GM12878 (cell line): Measurements from ENCODE around the gene PPP1R27. TPM values are rescaled to one million over a fixed set of nuclear protein-coding genes. Genes with fewer than 3 reads are reported as not detected.

Experiments used
- ATAC-seq: fragments of 200-7000 bp; cut with Tn5 transposase; 3 replicates; pipeline ENCODE4 v1.9.1; 2020; ENCODE audit warnings: mild to moderate bottlenecking, moderate library complexity
- BruUV-seq: library from RNA; stranded (reverse); fragments of 400-500 nt; replicated peaks from 2 replicates; lab custom pipeline; 2021; lab: Mats Ljungman, UMichigan
- CTCF ChIA-PET: fragments of 300-600 bp; sonication (Branson Sonifier 250); formaldehyde crosslinking; extraction: SDS; loops from one replicate; lab custom pipeline; 2021; ENCODE audit warnings: inconsistent platforms; lab: Yijun Ruan, JAX
- POLR2A ChIA-PET: fragments of 350-600 bp; formaldehyde crosslinking; extraction: SDS; loops from one replicate; lab custom pipeline; 2021; ENCODE audit warnings: inconsistent platforms; lab: Charles Lee
- RAD21 ChIA-PET: fragments of 300-600 bp; sonication (Branson Sonifier 250); formaldehyde crosslinking; loops from one replicate; lab custom pipeline; 2023; ENCODE audit warnings: antibody characterized with exemption; ENCODE audit not compliant: unreplicated experiment; lab: Charles Lee
- SMC1A ChIA-PET: fragments of 300-600 bp; sonication (Branson Sonifier 250); formaldehyde crosslinking; loops from one replicate; lab custom pipeline; 2023; ENCODE audit not compliant: unreplicated experiment, uncharacterized antibody; lab: Charles Lee
- DNase-seq: peaks from one replicate; pipeline ENCODE4 v3.0.0-alpha.2; 2011; ENCODE audit warnings: low read depth, low spot score
- FAIRE-seq: peaks from 3 replicates; lab custom pipeline; 2011; peaks lifted over from hg19 to GRCh38; lab: Jason Lieb, UNC
- H2AFZ ChIP-seq: 2 replicates; pipeline ENCODE4 v1.6.0; 2011; ENCODE audit warnings: low read depth, low read length, control low read depth; ENCODE audit not compliant: control insufficient read depth
- H3K27ac ChIP-seq: 2 replicates; pipeline ENCODE4 v1.5.1; 2011; ENCODE audit warnings: control low read depth; ENCODE audit not compliant: control insufficient read depth, insufficient read depth
- H3K27me3 ChIP-seq, 2 experiments: replicated peaks in 1 of 2; 2 replicates each; pipeline versions ENCODE4 v1.6.0 to v1.6.1; 2011; ENCODE audit warnings: low read length in 1 of 2; ENCODE audit not compliant: control insufficient read depth in 2 of 2, insufficient read depth in 2 of 2
- H3K36me3 ChIP-seq, 2 experiments: 2 replicates each; pipeline ENCODE4 v1.5.1; 2011; ENCODE audit warnings: low read length in 1 of 2; ENCODE audit not compliant: control insufficient read depth in 2 of 2, insufficient read depth in 2 of 2
- H3K4me1 ChIP-seq: 2 replicates; pipeline ENCODE4 v1.6.1; 2011; ENCODE audit warnings: mild to moderate bottlenecking, low read length, moderate library complexity, mixed read lengths; ENCODE audit not compliant: control insufficient read depth, insufficient read depth
- H3K4me2 ChIP-seq: 2 replicates; pipeline ENCODE4 v1.6.0; 2011; ENCODE audit warnings: control low read depth; ENCODE audit not compliant: control insufficient read depth, insufficient read depth
- H3K4me3 ChIP-seq: fragments of 200-600 bp; sonication (generic); 2 replicates; pipeline ENCODE4 v1.5.1; 2016
- H3K79me2 ChIP-seq: 2 replicates; pipeline ENCODE4 v1.6.0; 2011; ENCODE audit warnings: low read length; ENCODE audit not compliant: control insufficient read depth, insufficient read depth
- H3K9ac ChIP-seq: 2 replicates; pipeline ENCODE4 v1.8.0; 2011; ENCODE audit warnings: low read length, control low read depth, mixed read lengths; ENCODE audit not compliant: control insufficient read depth, insufficient read depth
- H3K9me3 ChIP-seq: replicated peaks from 3 replicates; pipeline ENCODE4 v1.5.1; 2011; ENCODE audit warnings: mild to moderate bottlenecking, low read length; ENCODE audit not compliant: control insufficient read depth, insufficient read depth
- H4K20me1 ChIP-seq: 2 replicates; pipeline ENCODE4 v1.6.0; 2011; ENCODE audit not compliant: control insufficient read depth, insufficient read depth
- ASH2L ChIP-seq: fragments of 300-600, 200-600 bp; sonication (generic); IDR thresholded peaks from 2 replicates; pipeline ENCODE4 v1.6.1; 2017; ENCODE audit warnings: low read depth, mild to moderate bottlenecking, borderline replicate concordance
- MLLT1 ChIP-seq: fragments of 450-650 bp; IDR thresholded peaks from 2 replicates; pipeline ENCODE4 v1.6.1; 2016; ENCODE audit warnings: mild to moderate bottlenecking
- POLR2AphosphoS5 ChIP-seq: IDR thresholded peaks from 2 replicates; pipeline ENCODE4 v1.6.1; 2011; ENCODE audit warnings: mild to moderate bottlenecking, low read length, inconsistent platforms
- SREBF2 ChIP-seq: IDR thresholded peaks from 2 replicates; pipeline ENCODE4 v1.6.1; 2012; ENCODE audit warnings: mild to moderate bottlenecking, low read length
- YY1 ChIP-seq: IDR thresholded peaks from 2 replicates; pipeline ENCODE4 v1.6.1; 2011; ENCODE audit warnings: low read depth, mild to moderate bottlenecking, low read length
- ZZZ3 ChIP-seq: IDR thresholded peaks from 2 replicates; pipeline ENCODE4 v1.6.1; 2011; ENCODE audit warnings: low read depth; ENCODE audit not compliant: control insufficient read depth, insufficient read length
- WGBS: methylation state at CpG from one replicate; pipeline ENCODE4 v1.1.6; 2016; ENCODE audit warnings: low lambda C conversion rate; ENCODE audit not compliant: insufficient replicate concordance, insufficient coverage; ENCODE audit errors: missing lambda C conversion rate; 5-methylcytosine and 5-hydroxymethylcytosine counted together
- in situ Hi-C: fragments of 300-500 bp; cut with MboI; formaldehyde crosslinking; loops from 9 replicates; pipeline ENCODE4 v1.14.3; 2018; ENCODE audit warnings: mixed read lengths
- intact Hi-C: fragments of 100-400 bp; cut with micrococcal nuclease; formaldehyde crosslinking; loops from one replicate; pipeline ENCODE4 v1.14.2; 2022; ENCODE audit not compliant: unreplicated experiment
- polyA plus RNA-seq, 11 experiments: library from polyadenylated mRNA; depleted of rRNA in 4 of 11; unstranded in 6 of 11; stranded (reverse) in 5 of 11; fragments of >200 nt; fragmentation: Nextera tagmentation in 4 of 11; fragmentation: Illumina TruSeq in 1 of 11; extraction: Ambion mirVana in 4 of 11; extraction: Trizol in 1 of 11; gene quantifications; 1 replicate in 1 of 11; 2 replicates in 10 of 11; pipeline versions ENCODE4 v1.2.1 to v1.2.3, GENCODE V29; 2011 to 2016; ENCODE audit warnings: inconsistent platforms in 2 of 11, missing spikeins in 2 of 11, low read depth in 1 of 11
- total RNA-seq, 4 experiments: library from RNA; depleted of rRNA in 3 of 4; stranded (reverse); fragments of >200 nt in 3 of 4; fragmentation: Illumina TruSeq in 1 of 4; extraction: Trizol in 1 of 4; gene quantifications; 2 replicates each; pipeline versions ENCODE4 v1.2.1 to v1.2.3, GENCODE V29; 2013 to 2021
- TF ChIP-seq, protein P1 (sequence below): fragments of 450-650 bp; IDR thresholded peaks from 2 replicates; pipeline ENCODE4 v1.6.1; 2017; ENCODE audit warnings: mild to moderate bottlenecking, moderate library complexity
- TF ChIP-seq, protein P2 (sequence below): IDR thresholded peaks from 2 replicates; pipeline ENCODE4 v1.6.1; 2011; ENCODE audit warnings: low read depth, mild to moderate bottlenecking, low read length, moderate library complexity, borderline replicate concordance; ENCODE audit errors: extremely low read depth

The PPP1R27 gene
- total and polyA plus RNA-seq, 10 of the 15 experiments (the other 5 are each of a cell fraction or from before 2014, with no cell fraction given) = 0.17 to 1.6 (median 0.49) TPM; not detected in 3

DNA sequence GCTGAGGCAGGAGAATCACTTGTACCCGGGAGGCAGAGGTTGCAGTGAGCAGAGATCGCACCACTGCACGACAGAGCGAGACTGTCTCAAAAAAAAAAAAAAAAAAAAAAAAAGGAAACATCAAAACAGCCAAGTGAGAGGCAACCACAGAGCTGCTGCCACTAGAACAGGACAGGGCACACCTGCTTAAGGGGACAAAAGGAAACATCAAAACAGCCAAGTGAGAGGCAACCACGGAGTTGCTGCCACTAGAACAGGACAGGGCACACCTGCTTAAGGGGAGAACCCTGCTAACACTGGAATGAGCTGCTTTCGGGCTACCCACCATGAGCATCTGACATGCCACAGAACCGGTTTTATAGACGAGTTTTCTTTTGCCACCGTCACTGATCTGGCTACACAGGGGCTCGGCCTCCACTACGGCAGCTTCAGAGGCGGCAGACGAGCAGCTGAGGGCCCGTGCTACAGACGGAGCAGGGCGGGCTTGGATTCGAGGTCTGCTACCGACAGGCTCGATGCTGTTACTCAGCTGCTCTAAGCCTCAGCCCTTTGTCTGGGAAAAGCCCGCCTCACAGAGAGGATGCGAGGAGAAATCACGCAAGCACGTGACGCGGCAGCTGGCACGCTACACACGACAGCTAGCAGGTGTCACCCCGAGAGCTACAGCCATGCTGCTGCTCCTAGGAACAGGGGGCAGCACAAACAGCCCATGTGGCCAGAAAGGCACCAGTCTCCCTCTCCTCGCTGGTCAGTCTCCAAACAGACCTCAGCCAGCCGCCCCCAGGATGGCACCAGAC, 23.5 kb upstream of the PPP1R27 start:
- WGBS = 97% methylated on average over 27 of the region's 30 CpGs
- peaks cover 3% of the 10 kb centered on the region; the same call in 1 of the 2 replicates for H4K20me1 ChIP-seq
- in situ Hi-C loops = no loop called here

More for the DNA sequence above, 23.5 kb upstream of the PPP1R27 start:
- peaks cover 14 to 36% of the 10 kb centered on the region in 2 experiments for H3K36me3 ChIP-seq
- intact Hi-C loops = no loop called here
- DNase-seq (no peak), ATAC-seq (no peak), FAIRE-seq (no peak)
- ChIA-PET SMC1A (interaction anchor here (1.5 kb wide), 1 partner anchor 25 kb away, joined by 6 read pairs; the partner anchor contains the start of gene MCRIP1), CTCF (interaction anchor here (1.1 to 1.4 kb wide), 2 partner anchors 24 to 123 kb away, joined by 3 to 5 read pairs; no protein-coding TSS in a partner anchor), RAD21 (no interaction called here), POLR2A (interaction anchor here (0.6 to 1.9 kb wide), 6 partner anchors 11 to 237 kb away, joined by 3 to 15 read pairs (median 6); partner anchors contain the start of gene MCRIP1)
- BruUV-seq = no TSS peak
- H3K9ac ChIP-seq = peak overlapping the region; percentile 99
- peak overlapping the region; percentile 91 for H3K4me2 ChIP-seq
- TF ChIP-seq SREBF2 (no peak), YY1 (no peak), MLLT1 (peak; percentile 31; the same call in 1 of the 2 replicates), POLR2AphosphoS5 (peak; percentile 48; the same call in 1 of the 2 replicates), ZZZ3 (no peak), ASH2L (no peak)
- TF ChIP-seq, protein P1, sequence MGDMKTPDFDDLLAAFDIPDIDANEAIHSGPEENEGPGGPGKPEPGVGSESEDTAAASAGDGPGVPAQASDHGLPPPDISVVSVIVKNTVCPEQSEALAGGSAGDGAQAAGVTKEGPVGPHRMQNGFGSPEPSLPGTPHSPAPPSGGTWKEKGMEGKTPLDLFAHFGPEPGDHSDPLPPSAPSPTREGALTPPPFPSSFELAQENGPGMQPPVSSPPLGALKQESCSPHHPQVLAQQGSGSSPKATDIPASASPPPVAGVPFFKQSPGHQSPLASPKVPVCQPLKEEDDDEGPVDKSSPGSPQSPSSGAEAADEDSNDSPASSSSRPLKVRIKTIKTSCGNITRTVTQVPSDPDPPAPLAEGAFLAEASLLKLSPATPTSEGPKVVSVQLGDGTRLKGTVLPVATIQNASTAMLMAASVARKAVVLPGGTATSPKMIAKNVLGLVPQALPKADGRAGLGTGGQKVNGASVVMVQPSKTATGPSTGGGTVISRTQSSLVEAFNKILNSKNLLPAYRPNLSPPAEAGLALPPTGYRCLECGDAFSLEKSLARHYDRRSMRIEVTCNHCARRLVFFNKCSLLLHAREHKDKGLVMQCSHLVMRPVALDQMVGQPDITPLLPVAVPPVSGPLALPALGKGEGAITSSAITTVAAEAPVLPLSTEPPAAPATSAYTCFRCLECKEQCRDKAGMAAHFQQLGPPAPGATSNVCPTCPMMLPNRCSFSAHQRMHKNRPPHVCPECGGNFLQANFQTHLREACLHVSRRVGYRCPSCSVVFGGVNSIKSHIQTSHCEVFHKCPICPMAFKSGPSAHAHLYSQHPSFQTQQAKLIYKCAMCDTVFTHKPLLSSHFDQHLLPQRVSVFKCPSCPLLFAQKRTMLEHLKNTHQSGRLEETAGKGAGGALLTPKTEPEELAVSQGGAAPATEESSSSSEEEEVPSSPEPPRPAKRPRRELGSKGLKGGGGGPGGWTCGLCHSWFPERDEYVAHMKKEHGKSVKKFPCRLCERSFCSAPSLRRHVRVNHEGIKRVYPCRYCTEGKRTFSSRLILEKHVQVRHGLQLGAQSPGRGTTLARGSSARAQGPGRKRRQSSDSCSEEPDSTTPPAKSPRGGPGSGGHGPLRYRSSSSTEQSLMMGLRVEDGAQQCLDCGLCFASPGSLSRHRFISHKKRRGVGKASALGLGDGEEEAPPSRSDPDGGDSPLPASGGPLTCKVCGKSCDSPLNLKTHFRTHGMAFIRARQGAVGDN = no peak
- TF ChIP-seq, protein P2, sequence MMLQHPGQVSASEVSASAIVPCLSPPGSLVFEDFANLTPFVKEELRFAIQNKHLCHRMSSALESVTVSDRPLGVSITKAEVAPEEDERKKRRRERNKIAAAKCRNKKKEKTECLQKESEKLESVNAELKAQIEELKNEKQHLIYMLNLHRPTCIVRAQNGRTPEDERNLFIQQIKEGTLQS = no peak
- peaks cover 22% of the 10 kb centered on the region for H3K4me1 ChIP-seq
- H3K9me3 ChIP-seq = no peaks in the 10 kb centered on the region
- no peak overlapping the region for H2AFZ ChIP-seq
- peaks cover 60% of the 10 kb centered on the region for H3K79me2 ChIP-seq
- H3K27me3 ChIP-seq = no peaks in the 10 kb centered on the region
- H3K4me3 ChIP-seq = peak overlapping the region; percentile 100
- no peak overlapping the region for H3K27ac ChIP-seq
